ENCODE measurements around the gene DDX60. TPM values are rescaled to one million over a fixed set of nuclear protein-coding genes. Genes with fewer than 3 reads are reported as not detected.
A peak's percentile ranks its signal among the peaks of the same experiment; 100 is the strongest.

DDX60 gene
- total RNA-seq, 1 experiment from 2014 or later: 2.7 TPM

- no peak overlapping the region for H3K4me3 Mint-ChIP-seq
- H3K27ac Mint-ChIP-seq: no peak overlapping the region
- DNase-seq (ENCODE audit: low spot score): no peak
- 0 out of 2 replicates have a peak, but pooled peaks cover 3% of the 10 kb centered on the region for H3K9me3 Mint-ChIP-seq
- peaks cover 11% of the 10 kb centered on the region for H3K4me1 Mint-ChIP-seq
- ATAC-seq: no peak
- TF ChIP-seq SMAD4 (CRISPR knock-in tag; IDR thresholded peaks at IDR 0.05) (no peak), CDX4 (CRISPR knock-in tag; IDR thresholded peaks at IDR 0.05; ENCODE audit: borderline replicate concordance) (no peak)
- ChIA-PET POLR2A (no interaction called here), CTCF (no interaction called here)
- H3K36me3 Mint-ChIP-seq: no peaks in the 10 kb centered on the region
- no peaks in the 10 kb centered on the region for H3K27me3 Mint-ChIP-seq (ENCODE audit: low read depth)
Observed at GRCh38 chr4:168275836-168276235, 42.7 kb downstream of the DDX60 start.

- DNase-seq (ENCODE audit: low spot score): no peak
- ChIA-PET POLR2A (no interaction called here), CTCF (interaction anchor here (1.5 kb wide), 1 partner anchor 11 kb away, joined by 3 read pairs; no protein-coding TSS in a partner anchor)
- Mint-ChIP-seq H3K27ac (no peak overlapping the region), H3K9me3 (0 out of 2 replicates have a peak, but pooled peaks cover 3% of the 10 kb centered on the region), H3K27me3 (ENCODE audit: low read depth) (no peaks in the 10 kb centered on the region), H3K36me3 (no peaks in the 10 kb centered on the region), H3K4me3 (no peak overlapping the region), H3K4me1 (peaks cover 8% of the 10 kb centered on the region)
- no peak for ATAC-seq
- TF ChIP-seq ZSCAN18 (CRISPR knock-in tag; IDR thresholded peaks at IDR 0.05) (no peak), ZMAT4 (CRISPR knock-in tag; IDR thresholded peaks at IDR 0.05) (no peak), RELA (CRISPR knock-in tag; IDR thresholded peaks at IDR 0.05; ENCODE audit: borderline replicate concordance) (no peak), CBFB (CRISPR knock-in tag; IDR thresholded peaks at IDR 0.05; ENCODE audit: low read depth) (no peak), ESRRA (CRISPR knock-in tag; IDR thresholded peaks at IDR 0.05; ENCODE audit: borderline replicate concordance) (no peak), GTF2I (CRISPR knock-in tag; conservative IDR thresholded peaks at IDR 0.05) (no peak)
Observed at GRCh38 chr4:168274871-168275270, 43.7 kb downstream of the DDX60 start.

GRCh38 chr4:168273838-168274237 lies 44.7 kb downstream of the DDX60 start:
- H3K36me3 Mint-ChIP-seq: no peaks in the 10 kb centered on the region
- H3K4me3 Mint-ChIP-seq: no peak overlapping the region
- H3K27ac Mint-ChIP-seq: no peak overlapping the region
- ATAC-seq (peak; percentile 48), DNase-seq (ENCODE audit: low spot score) (no peak)
- 0 out of 2 replicates have a peak, but pooled peaks cover 3% of the 10 kb centered on the region for H3K9me3 Mint-ChIP-seq
- ChIA-PET POLR2A (interaction anchor here (0.6 kb wide), 1 partner anchor 23 kb away, joined by 4 read pairs; no protein-coding TSS in a partner anchor), CTCF (interaction anchor here (1.5 kb wide), 1 partner anchor 10 kb away, joined by 3 read pairs; no protein-coding TSS in a partner anchor)
- H3K4me1 Mint-ChIP-seq: peaks cover 8% of the 10 kb centered on the region
- H3K27me3 Mint-ChIP-seq (ENCODE audit: low read depth): no peaks in the 10 kb centered on the region
- TF ChIP-seq E2F4 (CRISPR knock-in tag; IDR thresholded peaks at IDR 0.05; ENCODE audit: borderline replicate concordance, low read depth): no peak
- TF ChIP-seq PRDM15 (CRISPR knock-in tag; IDR thresholded peaks at IDR 0.05): no peak
- no peak for TF ChIP-seq ZNF425 (CRISPR knock-in tag; conservative IDR thresholded peaks at IDR 0.05)
- no peak for TF ChIP-seq ZNF232 (CRISPR knock-in tag; IDR thresholded peaks at IDR 0.05)
- no peak for TF ChIP-seq ARID4B (CRISPR knock-in tag; IDR thresholded peaks at IDR 0.05; ENCODE audit: borderline replicate concordance)
- TF ChIP-seq MYBL2 (CRISPR knock-in tag; IDR thresholded peaks at IDR 0.05): no peak
